Measurements from ENCODE around the gene NOP9.
"Not testable (repeated sequence)": the region's sequence is repeated elsewhere in the genome, so short reads cannot be mapped to it uniquely, and the experiment has no call there.

NOP9 gene

GRCh38 chr14:24347134-24347533, 47.5 kb downstream of the NOP9 start:
- DNase-seq (ENCODE audit: low read depth in 1 of 2, low spot score in 1 of 2), result no peak

GRCh38 chr14:24348186-24348585, 48.5 kb downstream of the NOP9 start:
- DNase-seq (ENCODE audit: low read depth in 1 of 2, low spot score in 1 of 2), result no peak

DNA sequence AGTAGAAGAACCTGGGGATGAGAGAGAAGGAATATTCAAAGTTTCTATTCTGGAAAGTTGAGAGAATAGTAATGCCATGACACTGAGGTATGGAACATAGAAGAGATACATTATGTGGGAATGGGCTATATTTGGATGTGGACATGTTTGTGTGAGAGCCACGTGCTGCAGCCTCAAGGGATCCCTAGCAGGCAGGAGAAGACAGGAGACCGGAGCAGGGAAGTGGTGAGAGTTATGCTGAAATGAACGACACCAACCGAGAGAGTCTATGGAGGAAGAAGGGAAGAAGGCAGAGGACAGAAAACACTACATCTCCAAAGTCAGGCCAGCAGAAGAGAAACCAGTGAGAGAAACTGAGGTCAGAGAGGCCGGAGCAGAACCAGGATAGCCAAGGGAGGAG, 50.1 kb downstream of the NOP9 start:
- no peak for DNase-seq (ENCODE audit: low read depth in 1 of 2, low spot score in 1 of 2)

GRCh38 chr14:24351517-24351916, 51.9 kb downstream of the NOP9 start:
- DNase-seq (ENCODE audit: low read depth in 1 of 2, low spot score in 1 of 2), result no peak

DNA sequence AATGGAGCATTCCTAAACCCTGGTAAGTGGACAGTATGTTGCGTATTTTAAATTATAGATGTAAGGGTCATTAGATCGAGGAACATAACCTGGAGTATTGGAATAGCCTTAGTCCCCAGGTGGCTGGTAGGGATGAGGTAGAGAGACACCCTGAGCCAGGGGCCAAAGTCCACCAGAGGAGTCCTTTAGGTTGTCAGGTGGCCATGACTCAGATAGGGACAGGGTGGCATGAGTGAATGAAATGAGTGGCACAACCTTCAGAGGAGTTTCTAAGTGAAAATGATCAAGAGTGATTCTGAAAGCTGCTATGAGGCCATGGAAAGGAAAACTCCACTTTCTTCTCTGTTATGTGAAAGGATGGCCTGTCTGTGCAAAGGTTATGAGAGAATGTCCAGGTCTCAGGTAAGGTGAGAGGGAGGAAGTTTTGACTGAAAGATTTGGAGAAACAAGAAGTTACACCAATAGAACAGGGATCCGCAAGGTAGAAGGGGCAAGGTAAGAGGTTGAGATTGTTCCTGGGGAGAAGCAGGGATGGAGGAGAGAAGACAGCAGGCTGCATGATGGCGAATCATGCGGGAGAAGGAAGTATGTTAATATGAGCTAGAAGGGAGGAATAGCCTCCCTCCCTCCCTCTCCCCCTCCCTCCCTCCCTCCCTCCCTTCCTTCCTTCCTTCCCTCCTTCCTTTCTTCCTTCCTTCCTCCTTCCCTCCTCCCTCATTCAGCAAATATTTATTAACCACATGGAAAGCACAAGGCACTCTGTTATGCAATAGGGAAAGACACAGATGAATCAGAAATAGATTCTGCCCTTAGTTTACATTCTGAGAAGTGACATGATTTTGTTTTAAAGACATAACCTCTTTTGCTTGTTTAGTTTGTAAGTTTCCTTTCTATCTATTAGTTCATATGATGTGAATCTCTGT, 54.2 kb downstream of the NOP9 start:
- no peak for DNase-seq (ENCODE audit: low read depth in 1 of 2, low spot score in 1 of 2)

GRCh38 chr14:24354482-24354825, 54.8 kb downstream of the NOP9 start:
- not testable (repeated sequence) for DNase-seq (ENCODE audit: low read depth in 1 of 2, low spot score in 1 of 2)

GRCh38 chr14:24355009-24355408, 55.4 kb downstream of the NOP9 start:
- no peak for DNase-seq (ENCODE audit: low read depth in 1 of 2, low spot score in 1 of 2)

- no peak for DNase-seq (ENCODE audit: low read depth in 1 of 2, low spot score in 1 of 2)
Observed at GRCh38 chr14:24356208-24356607, 56.6 kb downstream of the NOP9 start.
